NCI-H2107 treated with DMSO at 0.1 percent for 48 hours (cell line): ENCODE measurements around the gene CCDC74A.
"Not testable (repeated sequence)": the region's sequence is repeated elsewhere in the genome, so short reads cannot be mapped to it uniquely, and the experiment has no call there.

Source experiments
- DNase-seq: peaks from one replicate; lab custom pipeline; 2025; ENCODE audit not compliant: unreplicated experiment; lab: John Stamatoyannopoulos, UW

CCDC74A gene

GRCh38 chr2:131498321-131498973 lies 29.2 kb upstream of the CCDC74A start:
- DNase-seq = not testable (repeated sequence)

DNA sequence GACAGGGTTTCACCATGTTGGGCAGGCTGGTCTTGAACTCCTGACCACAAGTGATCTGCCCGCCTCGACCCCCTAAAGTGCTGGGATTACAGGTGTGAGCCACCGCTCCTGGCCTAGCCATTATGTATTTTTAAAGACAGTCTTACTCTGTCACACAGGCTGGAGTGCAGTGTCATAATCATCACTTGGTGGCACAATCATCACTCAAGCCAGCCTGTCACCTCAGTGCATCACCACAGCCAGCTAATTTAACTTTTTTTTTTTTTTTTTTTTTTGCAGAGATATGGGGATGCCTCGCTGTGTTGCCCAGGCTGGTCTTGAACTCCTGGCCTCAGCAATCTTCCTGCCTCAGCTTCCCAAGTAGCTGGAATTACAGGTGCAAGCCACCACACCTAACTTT lies 24.1 kb upstream of the CCDC74A start:
- DNase-seq = not testable (repeated sequence)

GRCh38 chr2:131504082-131504750 lies 23.5 kb upstream of the CCDC74A start:
- not testable (repeated sequence) for DNase-seq

DNA sequence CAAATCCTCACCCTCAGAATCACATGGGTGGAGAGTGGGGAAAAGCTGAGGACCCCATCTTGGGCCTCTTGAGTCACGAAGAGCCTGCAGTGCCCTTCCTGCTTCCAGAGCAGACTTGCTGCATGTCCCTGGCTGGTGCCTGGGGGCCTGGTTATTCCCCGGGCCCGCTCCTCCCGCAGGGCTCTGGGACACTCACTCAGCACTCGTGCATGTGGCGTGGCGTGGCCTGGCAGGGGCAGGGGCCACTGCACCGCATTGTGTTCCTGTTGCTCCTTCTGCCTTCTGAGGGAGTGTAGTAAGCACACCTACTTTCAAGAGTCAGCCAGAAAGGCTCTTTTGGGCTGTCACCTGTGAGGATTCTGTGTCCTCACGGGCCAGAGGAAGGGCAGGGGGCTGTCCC lies 18.1 kb upstream of the CCDC74A start:
- no peak for DNase-seq

DNA sequence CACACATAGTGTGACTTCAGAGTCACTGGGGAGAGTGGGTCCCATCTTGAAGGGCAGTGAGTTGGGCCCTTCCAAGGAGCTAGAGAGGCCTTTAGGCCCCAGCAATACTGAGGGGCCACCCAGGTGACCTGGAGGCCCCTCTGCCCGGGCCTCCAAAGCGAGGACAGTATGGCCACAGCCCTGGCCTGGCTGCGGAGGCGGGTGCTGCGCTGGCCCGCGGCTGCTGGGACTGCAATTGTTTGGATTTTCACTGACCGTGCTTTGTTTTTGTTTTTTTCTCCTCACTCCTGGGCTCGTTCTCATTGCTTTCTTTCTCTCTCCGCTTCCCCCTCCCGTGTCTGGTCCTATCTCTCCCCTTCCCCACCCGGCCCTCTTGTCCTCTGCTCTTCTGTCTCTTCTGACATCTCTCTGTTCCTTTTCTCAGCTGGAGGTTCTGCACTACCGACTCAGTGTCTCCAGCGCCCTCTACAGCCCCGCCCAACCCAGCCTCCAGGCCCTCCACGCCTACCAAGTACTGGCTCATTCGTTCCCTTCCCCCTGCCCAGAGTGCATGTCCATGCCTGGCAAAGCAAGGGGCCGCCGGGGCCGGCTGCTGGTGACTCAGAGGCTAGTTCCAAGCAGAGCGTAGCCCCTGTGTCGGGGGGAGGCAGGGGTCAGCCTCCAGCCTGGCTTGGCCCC lies 16.3 kb upstream of the CCDC74A start:
- not testable (repeated sequence) for DNase-seq

- not testable (repeated sequence) for DNase-seq
Observed at GRCh38 chr2:131511969-131512870, 15.5 kb upstream of the CCDC74A start.

- not testable (repeated sequence) for DNase-seq
Observed at GRCh38 chr2:131514408-131515166, 13.1 kb upstream of the CCDC74A start.

- not testable (repeated sequence) for DNase-seq
Observed at GRCh38 chr2:131515235-131515634, 12.5 kb upstream of the CCDC74A start.

- DNase-seq = no peak
Observed at GRCh38 chr2:131516011-131516410, 11.7 kb upstream of the CCDC74A start.

- not testable (repeated sequence) for DNase-seq
Observed at GRCh38 chr2:131516621-131517020, 11.1 kb upstream of the CCDC74A start.

GRCh38 chr2:131517106-131517831 lies 10.4 kb upstream of the CCDC74A start:
- DNase-seq = no peak

DNA sequence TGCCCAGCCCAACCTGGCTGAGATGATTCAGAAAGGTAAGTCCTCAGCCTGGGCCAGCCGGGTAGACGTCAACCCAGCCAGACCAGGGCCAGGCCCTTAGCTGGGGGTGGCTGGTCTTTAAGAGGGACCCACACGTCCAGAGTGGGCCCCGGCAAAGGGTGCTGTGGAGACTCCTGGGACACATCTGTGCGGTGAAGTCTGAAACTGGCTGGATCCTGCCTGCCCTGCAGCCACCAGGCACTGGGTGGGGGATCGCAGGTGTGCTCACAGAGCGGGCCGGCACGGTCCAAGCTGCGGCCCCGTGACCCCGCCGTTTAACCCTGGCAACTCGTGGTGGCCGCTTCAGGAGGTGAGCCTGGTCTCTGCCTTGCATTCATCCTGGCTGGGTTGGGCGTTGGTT lies 9.8 kb upstream of the CCDC74A start:
- DNase-seq = not testable (repeated sequence)

- DNase-seq = not testable (repeated sequence)
Observed at GRCh38 chr2:131518531-131518930, 9.2 kb upstream of the CCDC74A start.

- no peak for DNase-seq
Observed at GRCh38 chr2:131519466-131519865, 8.2 kb upstream of the CCDC74A start.

DNA sequence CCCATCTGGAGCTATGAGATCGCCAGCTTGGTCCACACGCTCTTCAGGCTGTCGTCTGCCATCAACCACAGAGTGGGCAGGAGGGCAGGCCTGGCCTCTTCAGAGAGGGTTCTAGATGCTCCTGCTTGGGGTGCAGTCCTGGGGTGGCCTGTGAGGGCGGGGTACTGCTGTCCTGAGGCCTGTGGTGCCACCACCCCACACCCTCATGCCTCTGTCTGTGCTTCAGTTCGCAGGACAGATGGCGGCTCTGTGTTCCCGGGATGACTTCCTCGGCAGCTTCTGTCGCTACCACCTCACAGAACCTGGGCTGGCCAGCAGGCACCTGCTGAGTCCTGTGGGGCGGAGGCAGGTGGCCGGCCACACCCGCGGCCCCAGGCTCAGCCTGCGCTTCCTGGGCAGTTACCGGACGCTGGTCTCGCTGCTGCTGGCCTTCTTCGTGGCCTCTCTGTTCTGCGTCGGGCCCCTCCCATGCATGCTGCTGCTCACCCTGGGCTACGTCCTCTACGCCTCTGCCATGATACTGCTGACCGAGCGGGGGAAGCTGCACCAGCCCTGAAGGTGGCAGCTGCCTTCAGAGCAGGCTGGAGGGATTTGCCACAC lies 7.7 kb upstream of the CCDC74A start:
- not testable (repeated sequence) for DNase-seq

DNA sequence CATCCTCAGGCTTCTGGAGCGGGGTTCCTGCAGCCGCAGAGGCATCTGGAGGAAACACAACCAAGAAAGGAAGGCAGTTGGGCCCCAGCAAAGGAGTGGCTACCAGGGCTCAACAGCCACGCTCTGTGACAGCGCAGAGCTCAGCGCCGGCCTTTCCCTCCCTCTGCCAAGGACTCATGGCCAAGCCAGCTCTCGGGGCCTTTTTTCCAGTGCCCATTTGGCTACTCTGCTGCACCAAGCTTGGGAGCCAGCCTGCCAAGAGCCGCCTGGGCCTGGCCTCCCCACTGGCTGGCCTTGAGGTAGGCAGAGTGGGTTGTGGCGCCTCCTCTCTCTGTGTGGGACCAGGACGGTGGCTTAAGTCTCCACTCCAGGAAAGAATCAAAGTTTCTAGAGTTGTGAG lies 7.2 kb upstream of the CCDC74A start:
- no peak for DNase-seq

DNA sequence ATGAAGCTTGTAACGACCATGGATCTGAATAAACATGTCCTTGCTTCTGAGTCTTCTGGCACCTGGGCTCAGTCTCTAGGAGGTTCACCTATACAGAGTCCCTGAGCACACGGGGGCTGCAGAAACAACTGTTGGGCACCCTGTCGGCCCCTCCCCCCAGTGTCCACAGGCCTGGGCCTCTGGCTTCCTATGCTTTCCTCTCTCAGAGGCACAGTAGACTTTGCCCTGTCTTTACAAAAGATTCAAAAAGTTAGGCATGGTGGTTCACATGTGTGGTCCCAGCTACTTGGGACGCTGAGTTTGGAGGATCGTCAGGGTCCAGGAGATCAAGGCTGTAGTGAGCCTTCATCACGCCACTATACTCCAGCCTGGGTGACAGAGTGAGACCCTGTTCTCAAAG lies 6.2 kb upstream of the CCDC74A start:
- DNase-seq = not testable (repeated sequence)

- no peak for DNase-seq
Observed at GRCh38 chr2:131521961-131522781, 5.5 kb upstream of the CCDC74A start.
